GM12872 (cell line): ENCODE results near the gene IQGAP2.

Experiments
- CTCF ChIP-seq: IDR thresholded peaks from 3 replicates; pipeline ENCODE4 v1.5.1; 2011; ENCODE audit warnings: low read depth, mild to moderate bottlenecking, low read length, moderate library complexity; ENCODE audit not compliant: insufficient read depth

Gene IQGAP2

GRCh38 chr5:76517334-76517733 lies 114.2 kb downstream of the IQGAP2 start:
- TF ChIP-seq CTCF, result no peak

- TF ChIP-seq CTCF, result no peak
Observed at GRCh38 chr5:76521240-76521758, 118.2 kb downstream of the IQGAP2 start.

- TF ChIP-seq CTCF, result no peak
Observed at GRCh38 chr5:76522103-76522935, 119.2 kb downstream of the IQGAP2 start.

- no peak for TF ChIP-seq CTCF
Observed at GRCh38 chr5:76524101-76524835, 121.2 kb downstream of the IQGAP2 start.

- TF ChIP-seq CTCF, result no peak
Observed at GRCh38 chr5:76524868-76525267, 121.8 kb downstream of the IQGAP2 start.

- TF ChIP-seq CTCF, result no peak
Observed at GRCh38 chr5:76525956-76526355, 122.9 kb downstream of the IQGAP2 start.

- TF ChIP-seq CTCF, result no peak
Observed at GRCh38 chr5:76526950-76527583, 124.0 kb downstream of the IQGAP2 start.
